Stimulated activated naive CD4-positive, alpha-beta T cell treated with Interleukin-2 at 50 U/mL for 16 hours (primary cell): ENCODE results near the gene CEP131.
"Not testable (repeated sequence)": the region's sequence is repeated elsewhere in the genome, so short reads cannot be mapped to it uniquely, and the experiment has no call there.

Experiments used
- DNase-seq: peaks from one replicate; lab custom pipeline; 2025; lab: John Stamatoyannopoulos, UW

The CEP131 gene

GRCh38 chr17:81152288-81152828 lies 70.4 kb downstream of the CEP131 start:
- no peak for DNase-seq

GRCh38 chr17:81151278-81151677 lies 71.5 kb downstream of the CEP131 start:
- DNase-seq: no peak

- no peak for DNase-seq
Measured at GRCh38 chr17:81150377-81151077, 72.2 kb downstream of the CEP131 start.

- no peak for DNase-seq
Measured at GRCh38 chr17:81148986-81149533, 73.7 kb downstream of the CEP131 start.

GRCh38 chr17:81148571-81148970 lies 74.2 kb downstream of the CEP131 start:
- no peak for DNase-seq

- no peak for DNase-seq
Measured at GRCh38 chr17:81147701-81148100, 75.1 kb downstream of the CEP131 start.

GRCh38 chr17:81146208-81146607 lies 76.6 kb downstream of the CEP131 start:
- DNase-seq: not testable (repeated sequence)

GRCh38 chr17:81144423-81144781 lies 78.4 kb downstream of the CEP131 start:
- DNase-seq: no peak

GRCh38 chr17:81143717-81144422 lies 78.9 kb downstream of the CEP131 start:
- DNase-seq: no peak

- DNase-seq: no peak
Measured at GRCh38 chr17:81143200-81143527, 79.6 kb downstream of the CEP131 start.

- DNase-seq: peak; percentile 51
Measured at GRCh38 chr17:81142301-81143199, 80.2 kb downstream of the CEP131 start.

GRCh38 chr17:81140695-81141094 lies 82.1 kb downstream of the CEP131 start:
- no peak for DNase-seq

- no peak for DNase-seq
Measured at GRCh38 chr17:81140018-81140417, 82.7 kb downstream of the CEP131 start.
